GOT3 (cell line): ENCODE results near the gene YBX3.
"Not testable (repeated sequence)": the region's sequence is repeated elsewhere in the genome, so short reads cannot be mapped to it uniquely, and the experiment has no call there.

Source experiments
- DNase-seq: peaks from one replicate; lab custom pipeline; 2025; ENCODE audit warnings: mixed read lengths; lab: John Stamatoyannopoulos, UW

YBX3 gene

GRCh38 chr12:10722905-10723746 is at the start of gene YBX3:
Gene YBX3 (minus strand): TSS chr12:10723323. CDS start chr12:10723111, 212 bp downstream.
- peak; percentile 25 for DNase-seq

DNA sequence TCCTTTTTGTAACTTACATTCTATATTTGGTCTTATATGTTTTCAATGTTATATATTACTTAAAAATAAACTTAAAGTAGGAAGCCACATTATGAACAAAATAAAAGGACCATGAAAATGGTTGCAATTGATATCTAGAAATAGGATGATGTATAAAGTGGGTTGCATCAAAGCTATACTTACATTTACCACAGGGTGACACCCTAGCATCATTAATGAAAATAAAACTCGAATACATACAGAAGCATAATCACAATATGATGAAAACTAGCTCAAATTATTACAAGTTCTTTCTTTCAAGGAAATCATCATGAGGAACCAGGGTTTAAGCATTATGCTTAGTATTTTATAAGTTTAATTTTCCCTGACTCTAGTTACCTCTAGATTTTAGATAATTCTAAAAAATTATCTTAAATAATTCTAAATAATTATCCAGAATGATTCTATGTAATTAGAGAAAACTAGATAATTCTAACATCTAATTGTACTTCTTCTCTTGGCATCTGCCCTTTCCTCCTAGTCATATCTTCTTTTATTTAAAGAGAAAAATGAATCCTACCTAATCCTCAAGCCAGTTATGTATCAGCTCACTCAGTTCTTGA is 48.1 kb upstream of the YBX3 start:
- DNase-seq: no peak

DNA sequence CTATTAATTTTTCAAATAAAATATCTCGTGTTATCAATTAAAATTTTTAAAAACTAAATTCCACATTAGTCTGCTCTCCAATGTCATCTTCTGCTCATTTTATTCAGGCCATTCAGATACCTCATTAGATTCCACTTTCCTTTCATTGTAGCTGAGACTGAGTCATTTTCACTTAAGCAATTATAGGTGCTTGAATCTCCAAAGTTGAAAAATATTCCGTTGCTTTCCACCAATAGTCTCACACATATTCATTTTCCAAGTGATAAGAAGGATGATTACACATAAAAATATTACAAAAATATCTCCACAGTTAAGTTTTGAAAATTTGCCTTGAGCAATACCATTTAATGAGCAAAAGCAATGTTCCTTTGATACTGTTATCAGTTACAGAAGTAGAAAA is 36.5 kb upstream of the YBX3 start:
- DNase-seq: no peak

- DNase-seq: no peak
Measured at GRCh38 chr12:10756194-10756593, 33.1 kb upstream of the YBX3 start.

DNA sequence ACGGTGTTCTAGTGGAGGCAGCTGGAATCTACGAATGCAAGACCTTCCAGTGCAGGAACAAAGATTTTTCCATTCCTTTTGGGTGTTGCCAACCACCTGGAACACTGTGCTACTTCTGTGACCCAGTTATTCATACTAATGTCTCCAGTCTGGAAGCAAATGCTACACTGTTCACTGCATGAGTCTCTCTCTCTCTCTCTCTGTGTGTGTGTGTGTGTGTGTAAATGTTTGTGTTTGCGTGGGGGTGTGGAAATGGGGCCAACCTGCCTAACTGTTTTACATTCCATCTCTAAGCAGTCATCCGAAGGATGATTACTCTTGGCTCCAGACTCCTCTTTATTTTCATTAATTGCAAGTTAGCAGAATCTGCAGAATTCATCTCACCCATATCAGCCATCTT is 29.9 kb upstream of the YBX3 start:
- no peak for DNase-seq

GRCh38 chr12:10750385-10750727 is 27.2 kb upstream of the YBX3 start:
- no peak for DNase-seq

- DNase-seq: peak; percentile 34
Measured at GRCh38 chr12:10749700-10750384, 26.7 kb upstream of the YBX3 start.

DNA sequence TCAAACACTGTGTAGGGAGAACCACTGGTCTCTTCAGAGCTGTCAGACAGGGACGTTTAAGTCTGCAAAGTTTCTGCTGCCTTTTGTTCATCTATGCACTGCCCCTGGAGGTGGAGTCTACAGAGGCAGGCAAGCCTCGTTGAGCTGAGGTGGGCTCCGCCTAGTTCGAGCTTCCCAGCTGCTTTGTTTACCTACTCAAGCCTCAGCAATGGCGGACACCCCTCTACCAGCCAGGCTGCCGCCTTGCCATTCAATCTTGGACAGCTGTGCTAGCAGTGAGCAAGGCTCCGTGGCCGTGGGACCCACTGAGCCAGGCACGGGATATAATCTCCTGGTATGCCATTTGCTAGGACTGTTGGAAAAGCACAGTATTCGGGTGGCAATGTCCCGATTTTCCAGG is 24.6 kb upstream of the YBX3 start:
- DNase-seq: no peak

GRCh38 chr12:10743420-10743819 is 20.3 kb upstream of the YBX3 start:
- DNase-seq: not testable (repeated sequence)

DNA sequence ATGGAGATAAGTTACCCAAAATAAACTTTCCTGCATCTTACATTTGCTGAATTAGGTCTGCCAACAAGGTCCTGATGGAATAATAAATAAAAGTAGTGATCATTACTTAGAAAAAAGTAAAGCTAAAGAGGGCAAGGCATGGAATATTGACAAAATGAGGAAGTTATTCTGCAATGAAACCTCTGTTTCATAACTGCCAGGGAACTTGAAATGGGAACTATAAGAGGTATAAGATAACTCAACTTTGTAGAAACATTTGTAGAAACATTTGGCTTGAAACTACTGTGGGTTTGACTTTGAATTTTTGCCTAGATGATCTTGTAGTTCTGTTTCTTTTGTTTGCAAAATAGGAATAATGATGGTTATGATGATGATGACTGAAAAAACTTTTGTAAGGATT is 18.7 kb upstream of the YBX3 start:
- no peak for DNase-seq

- no peak for DNase-seq
Measured at GRCh38 chr12:10740182-10740581, 17.1 kb upstream of the YBX3 start.

DNA sequence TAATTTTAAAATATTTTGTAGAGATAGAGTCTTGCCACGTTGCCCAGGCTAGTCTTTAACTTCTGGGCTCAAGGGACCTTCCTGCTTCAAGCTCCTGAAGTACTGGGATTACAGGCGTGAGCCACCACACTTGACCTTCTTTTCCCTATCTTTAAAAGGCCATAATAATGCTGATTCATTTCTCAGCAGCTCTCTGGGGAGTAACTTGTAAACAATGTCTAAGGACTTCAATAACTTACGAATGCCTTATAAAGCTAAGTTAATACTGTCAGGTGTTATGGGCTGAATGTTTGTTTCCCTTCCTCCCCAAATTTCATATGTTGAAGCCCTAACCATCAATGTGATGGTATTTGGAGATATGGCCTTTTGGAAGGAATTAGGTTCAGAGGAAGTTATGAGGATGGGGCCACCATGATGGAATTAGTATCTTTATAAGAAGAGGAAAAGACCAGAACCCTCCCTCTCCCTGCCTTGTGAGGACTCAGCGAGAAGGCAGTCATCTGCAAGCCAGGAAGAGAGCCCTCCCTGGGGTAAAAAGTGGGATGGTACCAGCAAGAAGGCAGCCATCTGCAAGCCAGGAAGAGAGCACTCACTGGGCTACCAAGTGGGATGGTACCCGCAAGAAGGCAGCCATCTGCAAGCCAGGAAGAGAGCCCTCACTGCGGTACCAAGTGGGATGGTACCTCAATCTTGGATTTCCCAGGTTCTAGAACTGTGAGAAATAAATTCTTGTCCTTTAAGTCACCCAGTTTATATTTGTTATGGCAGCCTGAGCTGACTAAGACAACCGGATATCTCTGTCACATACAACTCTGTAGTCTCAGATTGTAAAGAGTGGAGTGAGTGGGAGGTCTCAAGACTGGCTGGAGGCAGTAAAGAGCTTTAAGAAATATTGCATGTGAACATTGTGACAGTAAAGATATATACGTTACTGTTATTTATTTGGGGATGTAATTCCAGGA is 16.3 kb upstream of the YBX3 start:
- no peak for DNase-seq

- DNase-seq: no peak
Measured at GRCh38 chr12:10737249-10737648, 14.1 kb upstream of the YBX3 start.

DNA sequence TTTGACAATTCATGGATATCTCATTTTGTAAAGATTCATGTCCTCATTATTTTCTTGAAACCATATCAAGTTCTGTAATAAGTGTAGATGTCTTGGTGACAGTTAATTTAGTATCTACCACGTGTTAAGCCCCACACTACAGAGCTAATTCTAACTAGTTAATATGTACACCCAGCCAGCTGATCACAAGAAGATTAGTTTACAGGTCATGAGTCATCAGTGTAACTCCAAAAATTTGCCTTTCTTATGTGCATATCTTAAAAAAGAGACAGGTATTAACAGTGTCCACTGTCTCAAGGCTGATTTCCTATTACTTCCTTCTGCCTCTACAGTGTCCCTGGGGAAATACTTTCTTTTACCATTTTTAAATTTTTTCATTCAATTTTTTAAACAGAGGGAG is 13.3 kb upstream of the YBX3 start:
- DNase-seq: no peak

GRCh38 chr12:10735428-10735827 is 12.3 kb upstream of the YBX3 start:
- DNase-seq: no peak

- DNase-seq: no peak
Measured at GRCh38 chr12:10732549-10732948, 9.4 kb upstream of the YBX3 start.

GRCh38 chr12:10732066-10732465 is 8.9 kb upstream of the YBX3 start:
- DNase-seq: no peak

GRCh38 chr12:10730559-10730958 is 7.4 kb upstream of the YBX3 start:
- DNase-seq: no peak

DNA sequence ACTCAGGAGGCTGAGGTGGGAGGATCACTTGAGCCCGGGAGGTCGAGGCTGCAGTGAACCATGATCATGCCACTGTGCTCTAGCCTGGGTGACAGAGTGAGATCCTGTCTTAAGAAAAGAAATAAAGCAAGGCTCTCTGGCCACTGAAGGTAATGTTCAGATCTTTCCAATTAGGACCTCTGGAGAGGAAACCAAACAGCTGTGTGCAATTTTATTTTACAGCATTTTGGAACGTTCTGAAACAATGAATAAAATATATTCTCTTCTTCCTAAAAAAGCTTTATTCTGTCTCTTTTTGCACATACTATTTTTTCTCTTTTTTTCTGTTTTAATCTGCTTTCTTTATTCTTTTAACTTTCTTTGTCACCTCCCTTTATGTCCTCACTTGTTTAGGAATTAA is 5.0 kb upstream of the YBX3 start:
- DNase-seq: no peak

DNA sequence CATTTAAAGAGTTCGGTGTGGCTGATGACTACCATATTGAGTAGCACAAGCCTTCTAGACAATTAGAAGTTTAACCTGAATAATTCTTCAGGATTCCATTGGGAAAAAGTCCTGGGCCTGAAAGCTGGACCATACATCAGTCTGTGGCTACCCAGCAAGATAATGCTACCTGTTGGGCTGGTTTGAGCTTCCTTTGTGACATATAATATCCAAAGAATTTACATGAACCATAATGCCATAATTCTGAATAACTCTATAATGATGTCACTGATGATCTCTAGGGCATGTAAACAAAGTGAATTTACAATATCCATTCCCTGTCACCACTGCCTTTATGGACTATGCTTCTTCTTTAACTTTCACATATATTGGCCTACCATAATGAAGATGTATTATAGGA is 3.8 kb upstream of the YBX3 start:
- no peak for DNase-seq

GRCh38 chr12:10725003-10725402 is 1.9 kb upstream of the YBX3 start:
- DNase-seq: no peak

DNA sequence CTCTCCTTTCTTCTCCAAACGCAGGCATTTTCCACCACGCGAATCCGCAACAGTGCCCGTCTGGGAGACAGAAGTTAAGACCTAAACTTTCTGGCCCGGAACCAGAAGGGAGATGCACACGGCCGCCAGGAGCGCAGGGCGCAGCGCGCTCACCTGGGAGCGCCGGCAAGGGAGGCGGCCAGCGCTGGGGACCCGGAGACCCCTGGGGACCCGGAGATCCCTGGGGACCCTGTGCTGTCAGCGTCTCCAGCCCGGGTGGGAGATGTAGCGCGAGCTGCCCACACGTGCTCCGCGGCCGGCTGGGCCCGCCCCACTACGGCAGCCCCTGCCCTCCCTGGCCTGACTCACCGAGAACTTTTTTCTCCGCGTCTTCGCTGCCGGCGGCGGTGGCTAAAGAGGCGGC is 620 bp downstream of the YBX3 start:
- no peak for DNase-seq
